Measurements from ENCODE around the gene RGS6.

RGS6 gene

GRCh38 chr14:72196237-72197015 is 264.2 kb downstream of the RGS6 start:
- H3K27ac ChIP-seq: no peak overlapping the region
- no peaks in the 10 kb centered on the region for H3K36me3 ChIP-seq
- H3K4me1 ChIP-seq (ENCODE audit: control insufficient read depth in 1 of 2, insufficient read depth in 1 of 2, low read depth in 1 of 2, low read length in 1 of 2): no peaks in the 10 kb centered on the region
- TF ChIP-seq CTCF (IDR thresholded peaks at IDR 0.05): no peak
- no peaks in the 10 kb centered on the region for H3K27me3 ChIP-seq
- H3K9me3 ChIP-seq: no peaks in the 10 kb centered on the region
- H3K4me3 ChIP-seq (ENCODE audit: low read depth in 1 of 2, low read length in 1 of 2): no peak overlapping the region

GRCh38 chr14:72201645-72202044 is 269.4 kb downstream of the RGS6 start:
- TF ChIP-seq CTCF (IDR thresholded peaks at IDR 0.05): no peak
- H3K4me1 ChIP-seq (ENCODE audit: control insufficient read depth in 1 of 2, insufficient read depth in 1 of 2, low read depth in 1 of 2, low read length in 1 of 2): no peaks in the 10 kb centered on the region

GRCh38 chr14:72213424-72213823 is 281.2 kb downstream of the RGS6 start:
- Histone ChIP-seq H3K36me3 (no peaks in the 10 kb centered on the region), H3K4me3 (ENCODE audit: low read depth in 1 of 2, low read length in 1 of 2) (no peak overlapping the region), H3K9me3 (no peaks in the 10 kb centered on the region), H3K4me1 (ENCODE audit: control insufficient read depth in 1 of 2, insufficient read depth in 1 of 2, low read depth in 1 of 2, low read length in 1 of 2) (no peaks in the 10 kb centered on the region), H3K27ac (no peak overlapping the region), H3K27me3 (no peaks in the 10 kb centered on the region)
- TF ChIP-seq CTCF (IDR thresholded peaks at IDR 0.05): no peak

More at GRCh38 chr14:72201645-72202044, 269.4 kb downstream of the RGS6 start:
- no peaks in the 10 kb centered on the region for H3K27me3 ChIP-seq
- H3K4me3 ChIP-seq (ENCODE audit: low read depth in 1 of 2, low read length in 1 of 2): no peak overlapping the region
- no peaks in the 10 kb centered on the region for H3K36me3 ChIP-seq
- no peaks in the 10 kb centered on the region for H3K9me3 ChIP-seq
- H3K27ac ChIP-seq: no peak overlapping the region

GRCh38 chr14:72215080-72215479 is 282.9 kb downstream of the RGS6 start:
- no peaks in the 10 kb centered on the region for H3K27me3 ChIP-seq
- TF ChIP-seq CTCF (IDR thresholded peaks at IDR 0.05): no peak
- H3K4me1 ChIP-seq (ENCODE audit: control insufficient read depth in 1 of 2, insufficient read depth in 1 of 2, low read depth in 1 of 2, low read length in 1 of 2): no peaks in the 10 kb centered on the region
- no peak overlapping the region for H3K4me3 ChIP-seq (ENCODE audit: low read depth in 1 of 2, low read length in 1 of 2)
- no peaks in the 10 kb centered on the region for H3K36me3 ChIP-seq
- H3K27ac ChIP-seq: no peak overlapping the region
- H3K9me3 ChIP-seq: no peaks in the 10 kb centered on the region

- no peak overlapping the region for H3K4me3 ChIP-seq (ENCODE audit: low read depth in 1 of 2, low read length in 1 of 2)
- no peaks in the 10 kb centered on the region for H3K27me3 ChIP-seq
- TF ChIP-seq CTCF (IDR thresholded peaks at IDR 0.05): no peak
- H3K4me1 ChIP-seq (ENCODE audit: control insufficient read depth in 1 of 2, insufficient read depth in 1 of 2, low read depth in 1 of 2, low read length in 1 of 2): no peaks in the 10 kb centered on the region
- H3K36me3 ChIP-seq: no peaks in the 10 kb centered on the region
- no peak overlapping the region for H3K27ac ChIP-seq
- no peaks in the 10 kb centered on the region for H3K9me3 ChIP-seq
These were observed 284.9 kb downstream of the RGS6 start for GRCh38 chr14:72217135-72217534.

Data from neutrophil (primary cell).